Panc1 (cell line): Measurements from ENCODE around the gene ZDHHC9. TPM values are rescaled to one million over a fixed set of nuclear protein-coding genes. Genes with fewer than 3 reads are reported as not detected.

Source experiments
- ATAC-seq: fragments of 200-7000 bp; cut with Tn5 transposase; 2 replicates; pipeline ENCODE4 v1.9.1; 2020; ENCODE audit warnings: mild to moderate bottlenecking, moderate library complexity
- BruUV-seq: library from RNA; stranded (reverse); fragments of 400-500 nt; replicated peaks from 2 replicates; lab custom pipeline; 2021; lab: Mats Ljungman, UMichigan
- CTCF ChIA-PET: fragments of 300-600 bp; sonication (Branson Sonifier 250); formaldehyde crosslinking; loops from one replicate; lab custom pipeline; 2022; ENCODE audit warnings: antibody characterized with exemption; lab: Charles Lee
- POLR2A ChIA-PET: fragments of 300-600 bp; sonication (Branson Sonifier 250); formaldehyde crosslinking; loops from one replicate; lab custom pipeline; 2022; ENCODE audit warnings: antibody characterized with exemption; lab: Charles Lee
- DNase-seq: peaks from one replicate; pipeline ENCODE4 v3.0.0-alpha.2; 2010; ENCODE audit warnings: low read depth, low spot score
- H3K27ac ChIP-seq: 2 replicates; pipeline ENCODE4 v1.5.1; 2011; ENCODE audit warnings: mild to moderate bottlenecking, low read length, inconsistent platforms
- H3K27me3 ChIP-seq: fragments of 200-500 bp; sonication (Bioruptor generic); 2 replicates; pipeline ENCODE4 v1.6.0; 2014; ENCODE audit warnings: low read length, inconsistent platforms; ENCODE audit not compliant: control insufficient read depth, insufficient read depth
- H3K36me3 ChIP-seq: fragments of 200-500 bp; sonication (Bioruptor generic); 2 replicates; pipeline ENCODE4 v1.5.1; 2014; ENCODE audit warnings: inconsistent platforms, mild to moderate bottlenecking, low read length, moderate library complexity; ENCODE audit not compliant: control insufficient read depth, insufficient read depth
- H3K4me1 ChIP-seq: 2 replicates; pipeline ENCODE4 v1.5.1; 2011; ENCODE audit warnings: inconsistent platforms, mild to moderate bottlenecking, low read length, moderate library complexity; ENCODE audit not compliant: control insufficient read depth, insufficient read depth
- H3K4me3 ChIP-seq, 2 experiments: 2 replicates each; pipeline ENCODE4 v1.5.1; 2011 to 2012; ENCODE audit warnings: low read depth in 2 of 2, low read length in 2 of 2, mild to moderate bottlenecking in 2 of 2, inconsistent platforms in 1 of 2, moderate library complexity in 1 of 2
- H3K9me3 ChIP-seq: fragments of 200-500 bp; sonication (Bioruptor generic); 2 replicates; pipeline ENCODE4 v1.5.1; 2014; ENCODE audit warnings: low read depth, mild to moderate bottlenecking, inconsistent platforms, low read length, moderate library complexity; ENCODE audit not compliant: control insufficient read depth, insufficient read depth
- POLR2AphosphoS5 ChIP-seq: IDR thresholded peaks from 2 replicates; pipeline ENCODE4 v1.6.1; 2012; ENCODE audit warnings: mild to moderate bottlenecking, low read depth, low read length, moderate library complexity
- SIN3A ChIP-seq: IDR thresholded peaks from 2 replicates; pipeline ENCODE4 v1.6.1; 2012; ENCODE audit warnings: low read depth, mild to moderate bottlenecking, low read length, moderate library complexity, borderline replicate concordance; ENCODE audit not compliant: insufficient read depth
- TCF7L2 ChIP-seq: IDR thresholded peaks from 2 replicates; pipeline ENCODE4 v1.6.1; 2011; ENCODE audit warnings: mild to moderate bottlenecking, low read depth, low read length, inconsistent platforms
- in situ Hi-C: cut with HindIII; loops from 2 replicates; pipeline ENCODE4 v1.10.0; 2016; ENCODE audit warnings: low sequenced_read_pairs, low pct_unique_long_range_greater_than_20kb
- intact Hi-C: fragments of 100-400 bp; cut with micrococcal nuclease; formaldehyde crosslinking; loops from one replicate; pipeline ENCODE4 v1.10.0; 2022; ENCODE audit not compliant: unreplicated experiment
- total RNA-seq: library from RNA; stranded (reverse); gene quantifications from one replicate; pipeline ENCODE4 v1.2.1, GENCODE V29; 2021; ENCODE audit not compliant: unreplicated experiment
- TF ChIP-seq, protein P1 (sequence below): fragments of 450-650 bp; IDR thresholded peaks from 2 replicates; pipeline ENCODE4 v1.5.1; 2017; ENCODE audit warnings: mild to moderate bottlenecking
- TF ChIP-seq, protein P2 (sequence below), 2 experiments: IDR thresholded peaks; 2 replicates each; pipeline ENCODE4 v1.6.1; 2011 to 2012; ENCODE audit warnings: low read depth in 2 of 2, control low read depth in 1 of 2, low read length in 1 of 2, mild to moderate bottlenecking in 1 of 2, moderate library complexity in 1 of 2; ENCODE audit not compliant: insufficient read depth in 1 of 2

Gene ZDHHC9
- total RNA-seq, 1 experiment from 2014 or later: 57.2 TPM

DNA sequence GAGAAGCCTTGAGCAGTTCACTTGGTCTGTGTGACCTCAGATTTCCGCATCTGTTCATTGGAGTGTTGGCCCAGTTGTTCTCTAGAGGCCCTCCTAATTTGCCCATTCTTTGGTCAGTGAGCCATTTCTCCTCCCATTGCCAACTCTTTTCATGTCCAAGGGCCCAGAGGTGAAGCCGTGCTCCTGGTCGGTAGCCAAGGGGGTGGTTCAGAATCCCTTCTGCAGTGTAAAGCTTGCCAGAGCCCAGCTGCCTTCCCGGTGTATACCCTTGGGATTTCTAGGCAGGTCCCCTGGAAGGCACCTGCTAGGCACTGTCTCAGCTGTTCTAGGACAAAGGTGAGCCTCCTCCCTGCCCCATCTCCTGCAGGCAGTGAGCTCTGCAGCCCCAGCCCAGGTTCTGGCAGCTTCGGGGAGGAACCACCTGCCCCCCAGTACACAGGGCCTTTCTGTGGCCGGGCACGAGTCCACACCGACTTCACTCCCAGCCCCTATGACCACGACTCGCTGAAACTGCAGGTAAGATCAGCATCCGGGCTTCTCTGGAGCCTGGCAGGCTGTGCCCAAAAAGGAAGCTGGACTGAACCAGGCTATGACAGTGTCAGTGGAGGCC lies 51.6 kb downstream of the ZDHHC9 start:
- H3K27me3 ChIP-seq: no peaks in the 10 kb centered on the region
- in situ Hi-C loops: no loop called here
- no TSS peak for BruUV-seq
- POLR2A ChIA-PET: no interaction called here
- H3K9me3 ChIP-seq: no peaks in the 10 kb centered on the region
- TF ChIP-seq, protein P1, sequence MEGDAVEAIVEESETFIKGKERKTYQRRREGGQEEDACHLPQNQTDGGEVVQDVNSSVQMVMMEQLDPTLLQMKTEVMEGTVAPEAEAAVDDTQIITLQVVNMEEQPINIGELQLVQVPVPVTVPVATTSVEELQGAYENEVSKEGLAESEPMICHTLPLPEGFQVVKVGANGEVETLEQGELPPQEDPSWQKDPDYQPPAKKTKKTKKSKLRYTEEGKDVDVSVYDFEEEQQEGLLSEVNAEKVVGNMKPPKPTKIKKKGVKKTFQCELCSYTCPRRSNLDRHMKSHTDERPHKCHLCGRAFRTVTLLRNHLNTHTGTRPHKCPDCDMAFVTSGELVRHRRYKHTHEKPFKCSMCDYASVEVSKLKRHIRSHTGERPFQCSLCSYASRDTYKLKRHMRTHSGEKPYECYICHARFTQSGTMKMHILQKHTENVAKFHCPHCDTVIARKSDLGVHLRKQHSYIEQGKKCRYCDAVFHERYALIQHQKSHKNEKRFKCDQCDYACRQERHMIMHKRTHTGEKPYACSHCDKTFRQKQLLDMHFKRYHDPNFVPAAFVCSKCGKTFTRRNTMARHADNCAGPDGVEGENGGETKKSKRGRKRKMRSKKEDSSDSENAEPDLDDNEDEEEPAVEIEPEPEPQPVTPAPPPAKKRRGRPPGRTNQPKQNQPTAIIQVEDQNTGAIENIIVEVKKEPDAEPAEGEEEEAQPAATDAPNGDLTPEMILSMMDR: no peak
- TF ChIP-seq TCF7L2: no peak
- no peak for TF ChIP-seq SIN3A
- TF ChIP-seq, protein P2, sequence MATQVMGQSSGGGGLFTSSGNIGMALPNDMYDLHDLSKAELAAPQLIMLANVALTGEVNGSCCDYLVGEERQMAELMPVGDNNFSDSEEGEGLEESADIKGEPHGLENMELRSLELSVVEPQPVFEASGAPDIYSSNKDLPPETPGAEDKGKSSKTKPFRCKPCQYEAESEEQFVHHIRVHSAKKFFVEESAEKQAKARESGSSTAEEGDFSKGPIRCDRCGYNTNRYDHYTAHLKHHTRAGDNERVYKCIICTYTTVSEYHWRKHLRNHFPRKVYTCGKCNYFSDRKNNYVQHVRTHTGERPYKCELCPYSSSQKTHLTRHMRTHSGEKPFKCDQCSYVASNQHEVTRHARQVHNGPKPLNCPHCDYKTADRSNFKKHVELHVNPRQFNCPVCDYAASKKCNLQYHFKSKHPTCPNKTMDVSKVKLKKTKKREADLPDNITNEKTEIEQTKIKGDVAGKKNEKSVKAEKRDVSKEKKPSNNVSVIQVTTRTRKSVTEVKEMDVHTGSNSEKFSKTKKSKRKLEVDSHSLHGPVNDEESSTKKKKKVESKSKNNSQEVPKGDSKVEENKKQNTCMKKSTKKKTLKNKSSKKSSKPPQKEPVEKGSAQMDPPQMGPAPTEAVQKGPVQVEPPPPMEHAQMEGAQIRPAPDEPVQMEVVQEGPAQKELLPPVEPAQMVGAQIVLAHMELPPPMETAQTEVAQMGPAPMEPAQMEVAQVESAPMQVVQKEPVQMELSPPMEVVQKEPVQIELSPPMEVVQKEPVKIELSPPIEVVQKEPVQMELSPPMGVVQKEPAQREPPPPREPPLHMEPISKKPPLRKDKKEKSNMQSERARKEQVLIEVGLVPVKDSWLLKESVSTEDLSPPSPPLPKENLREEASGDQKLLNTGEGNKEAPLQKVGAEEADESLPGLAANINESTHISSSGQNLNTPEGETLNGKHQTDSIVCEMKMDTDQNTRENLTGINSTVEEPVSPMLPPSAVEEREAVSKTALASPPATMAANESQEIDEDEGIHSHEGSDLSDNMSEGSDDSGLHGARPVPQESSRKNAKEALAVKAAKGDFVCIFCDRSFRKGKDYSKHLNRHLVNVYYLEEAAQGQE (IDR thresholded peaks at IDR 0.05; ENCODE audit: insufficient read depth in 1 of 2, low read depth in 2 of 2, low read length in 1 of 2): no peak
- no peak for TF ChIP-seq POLR2AphosphoS5
- no peak overlapping the region for H3K4me3 ChIP-seq
- H3K36me3 ChIP-seq: no peaks in the 10 kb centered on the region
- CTCF ChIA-PET: no interaction called here
- no peak overlapping the region for H3K27ac ChIP-seq
- intact Hi-C loops: no loop called here
- ATAC-seq: no peak
- no peak for DNase-seq
- H3K4me1 ChIP-seq: no peaks in the 10 kb centered on the region

DNA sequence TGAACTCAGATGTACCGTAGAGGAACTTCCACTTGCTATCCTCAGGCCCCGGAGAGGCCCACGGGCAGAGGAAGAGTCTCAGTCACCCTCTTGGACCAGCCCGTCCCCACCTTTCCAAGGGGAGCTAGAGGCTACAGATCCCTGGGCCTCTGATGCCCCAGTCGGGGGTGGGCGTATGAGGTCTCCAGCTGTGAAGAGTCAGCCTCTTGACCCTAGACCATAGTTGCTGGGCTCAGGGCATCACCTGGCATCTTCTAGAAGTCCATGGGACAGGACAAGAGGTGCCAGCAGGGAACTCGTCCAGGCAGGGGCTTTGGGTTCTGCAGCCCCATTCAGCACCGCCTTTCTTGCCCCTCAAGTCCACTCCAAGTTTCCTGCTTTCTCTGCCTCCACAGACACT lies 52.4 kb downstream of the ZDHHC9 start:
- no peaks in the 10 kb centered on the region for H3K9me3 ChIP-seq
- ATAC-seq: no peak
- in situ Hi-C loops: no loop called here
- no TSS peak for BruUV-seq
- intact Hi-C loops: no loop called here
- ChIA-PET POLR2A (no interaction called here), CTCF (no interaction called here)
- no peak overlapping the region for H3K4me3 ChIP-seq
- H3K36me3 ChIP-seq: no peaks in the 10 kb centered on the region
- H3K4me1 ChIP-seq: no peaks in the 10 kb centered on the region
- TF ChIP-seq POLR2AphosphoS5: no peak
- TF ChIP-seq, protein P1: no peak
- TF ChIP-seq, protein P2 (IDR thresholded peaks at IDR 0.05; ENCODE audit: insufficient read depth in 1 of 2, low read depth in 2 of 2, low read length in 1 of 2): no peak
- no peak for TF ChIP-seq TCF7L2
- no peak for TF ChIP-seq SIN3A
- H3K27ac ChIP-seq: no peak overlapping the region
- no peaks in the 10 kb centered on the region for H3K27me3 ChIP-seq
- no peak for DNase-seq
